ENCODE data around the gene CXCR5. TPM values are rescaled to one million over a fixed set of nuclear protein-coding genes. Genes with fewer than 3 reads are reported as not detected.
"Not testable (repeated sequence)": the region's sequence is repeated elsewhere in the genome, so short reads cannot be mapped to it uniquely, and the experiment has no call there.

Gene CXCR5
- total RNA-seq, 2 experiments from 2014 or later = 0.60 to 0.92 TPM

GRCh38 chr11:118841469-118842242, 42.0 kb upstream of the CXCR5 start:
- TF ChIP-seq CTCF (IDR thresholded peaks at IDR 0.05) = no peak
- Mint-ChIP-seq H3K9me3 (no peaks in the 10 kb centered on the region), H3K27ac (peak overlapping the region; percentile 2), H3K4me1 (ENCODE audit: low read depth) (peaks cover 32% of the 10 kb centered on the region), H3K27me3 (no peaks in the 10 kb centered on the region), H3K36me3 (ENCODE audit: low read depth) (no peaks in the 10 kb centered on the region), H3K4me3 (peak overlapping the region; percentile 29)
- DNase-seq = peak; percentile 56
- ChIA-PET CTCF (no interaction called here), POLR2A (interaction anchor here (0.6 to 1.8 kb wide), 3 partner anchors 42 to 183 kb away, joined by 3 to 4 read pairs (median 3); partner anchors contain the start of gene DDX6)
- intact Hi-C loops (cut with micrococcal nuclease) = no loop called here
- peak; percentile 78 for ATAC-seq

GRCh38 chr11:118842369-118842768, 41.3 kb upstream of the CXCR5 start:
- POLR2A ChIA-PET = interaction anchor here (0.6 kb wide), 1 partner anchor 182 kb away, joined by 3 read pairs; no protein-coding TSS in a partner anchor
- Mint-ChIP-seq H3K27ac (no peak overlapping the region), H3K36me3 (ENCODE audit: low read depth) (no peaks in the 10 kb centered on the region), H3K4me3 (no peak overlapping the region), H3K9me3 (no peaks in the 10 kb centered on the region), H3K4me1 (ENCODE audit: low read depth) (peaks cover 32% of the 10 kb centered on the region), H3K27me3 (no peaks in the 10 kb centered on the region)
- CTCF ChIA-PET = no interaction called here
- intact Hi-C loops (cut with micrococcal nuclease) = no loop called here
- DNase-seq = no peak
- no peak for ATAC-seq
- TF ChIP-seq CTCF (IDR thresholded peaks at IDR 0.05) = no peak

GRCh38 chr11:118842843-118843242, 40.8 kb upstream of the CXCR5 start:
- intact Hi-C loops (cut with micrococcal nuclease); ATAC-seq; POLR2A ChIA-PET; H3K36me3 Mint-ChIP-seq (ENCODE audit: low read depth); H3K27ac Mint-ChIP-seq; DNase-seq; CTCF ChIA-PET; H3K4me3 Mint-ChIP-seq; H3K9me3 Mint-ChIP-seq; H3K27me3 Mint-ChIP-seq: not testable (repeated sequence)
- peaks cover 32% of the 10 kb centered on the region for H3K4me1 Mint-ChIP-seq (ENCODE audit: low read depth)

- no peak overlapping the region for H3K4me3 Mint-ChIP-seq
- POLR2A ChIA-PET = interaction anchor here (1.1 kb wide), 1 partner anchor 27 kb away, joined by 4 read pairs; no protein-coding TSS in a partner anchor
- DNase-seq = no peak
- intact Hi-C loops (cut with micrococcal nuclease) = no loop called here
- no peaks in the 10 kb centered on the region for H3K27me3 Mint-ChIP-seq
- CTCF ChIA-PET = interaction anchor here (1.1 to 1.4 kb wide), 4 partner anchors 40 to 154 kb away, joined by 3 to 4 read pairs (median 3); partner anchors contain the start of gene CXCR5
- H3K4me1 Mint-ChIP-seq (ENCODE audit: low read depth) = peaks cover 32% of the 10 kb centered on the region
- no peak for TF ChIP-seq CTCF (IDR thresholded peaks at IDR 0.05)
- H3K27ac Mint-ChIP-seq = no peak overlapping the region
- H3K9me3 Mint-ChIP-seq = no peaks in the 10 kb centered on the region
- H3K36me3 Mint-ChIP-seq (ENCODE audit: low read depth) = no peaks in the 10 kb centered on the region
- no peak for ATAC-seq
These were observed 40.1 kb upstream of the CXCR5 start for GRCh38 chr11:118843565-118843964.

- H3K4me1 Mint-ChIP-seq (ENCODE audit: low read depth) = peaks cover 29% of the 10 kb centered on the region
- H3K27me3 Mint-ChIP-seq = no peaks in the 10 kb centered on the region
- H3K9me3 Mint-ChIP-seq = no peaks in the 10 kb centered on the region
- intact Hi-C loops (cut with micrococcal nuclease) = no loop called here
- peak; percentile 69 for ATAC-seq
- peak overlapping the region; percentile 15 for H3K27ac Mint-ChIP-seq
- DNase-seq = peak; percentile 52
- no peak overlapping the region for H3K4me3 Mint-ChIP-seq
- no peaks in the 10 kb centered on the region for H3K36me3 Mint-ChIP-seq (ENCODE audit: low read depth)
- ChIA-PET CTCF (interaction anchor here (0.6 to 1.2 kb wide), 2 partner anchors 52 to 61 kb away, joined by 3 to 4 read pairs; no protein-coding TSS in a partner anchor), POLR2A (interaction anchor here (0.6 to 1.1 kb wide), 3 partner anchors 23 to 136 kb away, joined by 3 read pairs; partner anchors contain the start of gene DDX6)
- TF ChIP-seq CTCF (IDR thresholded peaks at IDR 0.05) = no peak
These were observed 38.3 kb upstream of the CXCR5 start for GRCh38 chr11:118845369-118845768.
